CD8-positive, alpha-beta memory T cell (primary cell): ENCODE measurements around the gene DPY19L2. TPM values are rescaled to one million over a fixed set of nuclear protein-coding genes. Genes with fewer than 3 reads are reported as not detected.
"Not testable (repeated sequence)": the region's sequence is repeated elsewhere in the genome, so short reads cannot be mapped to it uniquely, and the experiment has no call there.

ENCODE experiments used
- CTCF ChIA-PET: fragments of 350-600 bp; sonication (Branson Sonifier 250); formaldehyde crosslinking; loops from one replicate; lab custom pipeline; 2021; ENCODE audit warnings: antibody characterized with exemption; lab: Charles Lee
- POLR2A ChIA-PET: fragments of 350-600 bp; sonication (Branson Sonifier 250); formaldehyde crosslinking; loops from one replicate; lab custom pipeline; 2021; ENCODE audit warnings: antibody characterized with exemption; lab: Charles Lee
- DNase-seq, 5 donors: peaks; one replicate each; pipeline versions ENCODE4 v3.0.0 to v3.0.0-alpha.2; 2020 to 2022; ENCODE audit warnings: mixed read lengths in 1 of 5
- H3K27ac ChIP-seq: one replicate; pipeline ENCODE4 v1.7.0; 2013; ENCODE audit warnings: low read depth, mild to moderate bottlenecking, low read length, moderate library complexity
- H3K27me3 ChIP-seq: 2 replicates; pipeline ENCODE4 v1.7.0; 2013; ENCODE audit warnings: low read length, mild to moderate bottlenecking; ENCODE audit not compliant: insufficient read depth, poor library complexity, severe bottlenecking
- H3K36me3 ChIP-seq: 2 replicates; pipeline ENCODE4 v1.7.0; 2013; ENCODE audit warnings: mild to moderate bottlenecking, low read length, moderate library complexity; ENCODE audit not compliant: insufficient read depth
- H3K4me1 ChIP-seq: 2 replicates; pipeline ENCODE4 v1.7.0; 2013; ENCODE audit warnings: mild to moderate bottlenecking, low read length, moderate library complexity; ENCODE audit not compliant: insufficient read depth
- H3K4me3 ChIP-seq: 2 replicates; pipeline ENCODE4 v1.7.0; 2013; ENCODE audit warnings: mild to moderate bottlenecking, low read length
- H3K9me3 ChIP-seq: 2 replicates; pipeline ENCODE4 v1.7.0; 2013; ENCODE audit warnings: mild to moderate bottlenecking, low read length
- H3K27ac Mint-ChIP-seq, 8 donors: one replicate each; pipeline ENCODE4 v1.8.0; 2020 to 2021; ENCODE audit warnings: mixed read lengths in 8 of 8, mild to moderate bottlenecking in 6 of 8, inconsistent platforms in 3 of 8, moderate library complexity in 3 of 8
- H3K27me3 Mint-ChIP-seq, 2 donors: one replicate each; pipeline ENCODE4 v1.8.0; 2020 to 2021; ENCODE audit warnings: mixed read lengths in 2 of 2, mild to moderate bottlenecking in 1 of 2, moderate library complexity in 1 of 2
- H3K36me3 Mint-ChIP-seq, 3 donors: one replicate each; pipeline ENCODE4 v1.8.0; 2020 to 2021; ENCODE audit warnings: mixed read lengths in 3 of 3, inconsistent platforms in 1 of 3, mild to moderate bottlenecking in 1 of 3
- H3K4me1 Mint-ChIP-seq, 3 donors: one replicate each; pipeline ENCODE4 v1.8.0; 2020 to 2021; ENCODE audit warnings: mixed read lengths in 3 of 3, inconsistent platforms in 1 of 3, mild to moderate bottlenecking in 1 of 3
- H3K4me3 Mint-ChIP-seq, 7 donors: one replicate each; pipeline ENCODE4 v1.8.0; 2020 to 2021; ENCODE audit warnings: mixed read lengths in 7 of 7, mild to moderate bottlenecking in 6 of 7, moderate library complexity in 4 of 7, inconsistent platforms in 2 of 7
- H3K9me3 Mint-ChIP-seq, 5 donors: one replicate each; pipeline ENCODE4 v1.8.0; 2020 to 2022; ENCODE audit warnings: mixed read lengths in 5 of 5, mild to moderate bottlenecking in 3 of 5, moderate library complexity in 2 of 5, inconsistent platforms in 1 of 5
- polyA plus RNA-seq: library from polyadenylated mRNA; unstranded; fragments of 300-500 nt; fragmentation: Illumina TruSeq; gene quantifications from one replicate; pipeline ENCODE4 v1.2.3, GENCODE V29; 2021
- total RNA-seq, 2 experiments: library from RNA; stranded (reverse); gene quantifications; one replicate each; pipeline ENCODE4 v1.2.3, GENCODE V29; 2021

Gene DPY19L2
- total and polyA plus RNA-seq, 3 experiments from 2014 or later: 0.86 to 9.5 (median 7.7) TPM

DNA sequence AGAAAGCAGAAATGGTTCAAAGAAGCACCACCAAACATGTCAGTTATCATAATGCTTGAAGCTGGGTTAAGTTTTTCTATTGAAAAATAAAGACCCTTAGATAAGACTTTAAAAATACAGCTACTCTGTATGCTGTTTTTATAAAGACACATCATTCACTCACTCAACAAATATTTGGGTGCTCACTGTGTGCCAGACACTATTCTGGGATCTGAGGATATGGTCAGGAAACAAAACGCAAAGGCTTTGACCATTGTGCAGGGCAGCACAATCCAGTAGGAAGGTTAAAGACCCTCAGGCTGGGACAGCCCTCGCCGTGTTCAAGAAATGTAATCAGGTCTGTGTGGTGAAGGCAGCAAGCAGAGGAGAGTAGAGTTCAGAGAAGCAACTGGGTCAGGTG lies 38.0 kb upstream of the DPY19L2 start:
- H3K4me1 ChIP-seq: no peaks in the 10 kb centered on the region
- Mint-ChIP-seq H3K27ac (no peak overlapping the region), H3K4me1 (no peaks in the 10 kb centered on the region), H3K27me3 (peaks cover 10 to 11% of the 10 kb centered on the region in 2 donors), H3K4me3 (no peak overlapping the region), H3K9me3 (no peaks in the 10 kb centered on the region), H3K36me3 (no peaks in the 10 kb centered on the region)
- H3K9me3 ChIP-seq: no peaks in the 10 kb centered on the region
- H3K36me3 ChIP-seq: no peaks in the 10 kb centered on the region
- no peak overlapping the region for H3K4me3 ChIP-seq
- no peak overlapping the region for H3K27ac ChIP-seq
- ChIA-PET POLR2A (no interaction called here), CTCF (no interaction called here)
- no peak for DNase-seq
- no peaks in the 10 kb centered on the region for H3K27me3 ChIP-seq

DNA sequence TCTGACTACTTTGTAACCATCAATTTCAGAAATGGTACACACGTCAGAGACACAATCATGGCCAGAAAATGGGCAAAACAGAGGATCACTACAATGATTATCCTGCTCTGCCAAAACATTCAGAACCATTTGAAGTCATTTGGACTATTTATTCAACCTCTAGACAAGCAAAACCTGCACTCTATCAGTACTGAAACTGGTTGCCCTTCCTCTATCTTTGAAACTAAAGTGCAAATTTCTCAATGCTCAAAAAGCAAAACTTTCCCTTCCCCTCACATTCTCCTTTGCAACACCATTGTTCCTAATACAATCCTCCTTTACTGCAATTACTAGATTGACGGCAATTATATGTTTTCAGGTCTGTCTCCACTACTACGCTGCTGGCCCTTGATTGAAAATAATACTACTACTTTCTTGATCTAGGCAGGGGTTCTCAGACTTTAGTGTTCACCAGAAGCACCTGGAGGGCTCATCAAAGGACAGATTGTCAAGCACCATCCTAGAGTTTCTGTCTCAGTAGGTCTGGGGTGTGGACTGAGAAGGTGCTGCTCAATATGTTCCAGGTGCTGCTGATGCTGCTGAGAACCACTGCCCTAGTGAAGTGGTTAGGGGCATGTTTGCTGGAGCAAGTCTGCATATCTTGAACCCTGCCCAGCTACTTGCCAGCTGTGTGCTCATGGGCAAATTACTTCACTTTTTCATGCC lies 31.5 kb upstream of the DPY19L2 start:
- H3K9me3 ChIP-seq, POLR2A ChIA-PET, H3K36me3 ChIP-seq, CTCF ChIA-PET, H3K27ac ChIP-seq, H3K4me1 ChIP-seq, H3K36me3 Mint-ChIP-seq, H3K27me3 ChIP-seq, DNase-seq, H3K4me1 Mint-ChIP-seq, H3K4me3 Mint-ChIP-seq, H3K4me3 ChIP-seq, H3K9me3 Mint-ChIP-seq, H3K27ac Mint-ChIP-seq: not testable (repeated sequence)
- peaks cover 7 to 31% of the 10 kb centered on the region in 2 donors for H3K27me3 Mint-ChIP-seq

DNA sequence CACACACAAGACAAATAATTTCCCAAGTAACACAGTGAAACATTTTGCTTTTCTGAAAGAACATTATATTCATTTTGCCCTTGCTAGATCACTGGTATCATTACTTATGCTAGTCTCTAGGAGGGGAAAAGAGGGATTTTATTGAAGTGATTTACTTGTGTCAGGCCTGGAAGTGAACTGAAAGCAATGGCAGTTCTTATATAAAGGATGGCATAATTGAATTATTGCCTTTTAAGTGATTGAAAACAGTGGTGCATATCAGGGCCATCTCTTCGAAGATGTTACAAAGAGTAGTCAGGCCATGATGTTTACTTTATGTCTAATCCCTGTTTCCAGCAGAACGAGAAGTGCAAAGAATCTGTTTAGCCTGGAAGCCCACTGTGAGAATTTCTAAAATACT lies 30.7 kb upstream of the DPY19L2 start:
- H3K4me3 ChIP-seq, CTCF ChIA-PET, POLR2A ChIA-PET, H3K27me3 ChIP-seq, H3K27ac ChIP-seq, H3K9me3 Mint-ChIP-seq, H3K4me1 Mint-ChIP-seq, H3K4me3 Mint-ChIP-seq, H3K4me1 ChIP-seq, H3K9me3 ChIP-seq, H3K27ac Mint-ChIP-seq, H3K36me3 Mint-ChIP-seq, H3K36me3 ChIP-seq, DNase-seq: not testable (repeated sequence)
- H3K27me3 Mint-ChIP-seq: peaks cover 6 to 31% of the 10 kb centered on the region in 2 donors

- H3K27ac ChIP-seq, H3K4me3 ChIP-seq, H3K4me3 Mint-ChIP-seq, DNase-seq, H3K4me1 Mint-ChIP-seq, H3K36me3 Mint-ChIP-seq, H3K4me1 ChIP-seq, CTCF ChIA-PET, POLR2A ChIA-PET, H3K27ac Mint-ChIP-seq, H3K36me3 ChIP-seq, H3K9me3 Mint-ChIP-seq, H3K27me3 ChIP-seq, H3K9me3 ChIP-seq, H3K27me3 Mint-ChIP-seq: not testable (repeated sequence)
Observed at GRCh38 chr12:63690837-63691236, 22.5 kb upstream of the DPY19L2 start.

DNA sequence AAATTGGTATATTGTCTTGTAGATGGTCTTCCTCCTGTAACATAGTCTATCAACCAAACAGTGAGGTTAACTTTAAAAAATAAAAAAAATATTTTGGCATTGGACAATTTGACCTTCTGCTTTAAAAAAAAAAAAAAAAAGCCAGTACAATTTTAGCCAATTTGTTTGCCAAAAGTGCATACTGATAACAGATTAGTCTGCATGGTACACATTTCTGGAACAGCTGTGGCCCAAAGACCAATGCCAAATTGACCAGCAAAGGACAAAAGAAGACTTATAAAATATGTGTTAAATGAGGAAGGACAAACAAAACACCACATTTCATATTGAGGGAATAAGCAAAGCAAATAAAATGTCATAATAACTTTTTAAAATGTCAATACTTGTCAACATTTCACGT lies 20.8 kb upstream of the DPY19L2 start:
- H3K9me3 ChIP-seq, H3K36me3 Mint-ChIP-seq, POLR2A ChIA-PET, H3K27me3 Mint-ChIP-seq, H3K4me3 Mint-ChIP-seq, CTCF ChIA-PET, H3K27ac ChIP-seq, H3K36me3 ChIP-seq, H3K27ac Mint-ChIP-seq, H3K27me3 ChIP-seq, H3K9me3 Mint-ChIP-seq, H3K4me1 Mint-ChIP-seq, H3K4me1 ChIP-seq, DNase-seq, H3K4me3 ChIP-seq: not testable (repeated sequence)

GRCh38 chr12:63686623-63687022 lies 18.3 kb upstream of the DPY19L2 start:
- H3K4me3 ChIP-seq, H3K36me3 Mint-ChIP-seq, DNase-seq, H3K27me3 Mint-ChIP-seq, H3K9me3 Mint-ChIP-seq, H3K4me3 Mint-ChIP-seq, H3K9me3 ChIP-seq, H3K27ac Mint-ChIP-seq, H3K27ac ChIP-seq, H3K4me1 Mint-ChIP-seq, POLR2A ChIA-PET, H3K27me3 ChIP-seq, CTCF ChIA-PET, H3K36me3 ChIP-seq, H3K4me1 ChIP-seq: not testable (repeated sequence)

GRCh38 chr12:63685789-63686188 lies 17.5 kb upstream of the DPY19L2 start:
- H3K27me3 ChIP-seq, H3K27me3 Mint-ChIP-seq, H3K4me3 ChIP-seq, H3K36me3 Mint-ChIP-seq, H3K4me1 Mint-ChIP-seq, CTCF ChIA-PET, H3K36me3 ChIP-seq, H3K9me3 Mint-ChIP-seq, DNase-seq, POLR2A ChIA-PET, H3K4me1 ChIP-seq, H3K4me3 Mint-ChIP-seq, H3K27ac ChIP-seq, H3K27ac Mint-ChIP-seq, H3K9me3 ChIP-seq: not testable (repeated sequence)

- H3K36me3 ChIP-seq, DNase-seq, H3K4me1 ChIP-seq, H3K27ac Mint-ChIP-seq, CTCF ChIA-PET, H3K27me3 ChIP-seq, H3K4me1 Mint-ChIP-seq, H3K27ac ChIP-seq, H3K36me3 Mint-ChIP-seq, POLR2A ChIA-PET, H3K9me3 Mint-ChIP-seq, H3K9me3 ChIP-seq, H3K4me3 ChIP-seq, H3K4me3 Mint-ChIP-seq: not testable (repeated sequence)
- peaks cover 6 to 15% of the 10 kb centered on the region in 2 donors for H3K27me3 Mint-ChIP-seq
Observed at GRCh38 chr12:63682617-63683016, 14.3 kb upstream of the DPY19L2 start.

- H3K9me3 ChIP-seq, H3K27ac Mint-ChIP-seq, H3K9me3 Mint-ChIP-seq, DNase-seq, H3K4me1 ChIP-seq, H3K27me3 ChIP-seq, H3K36me3 ChIP-seq, H3K4me3 Mint-ChIP-seq, H3K36me3 Mint-ChIP-seq, CTCF ChIA-PET, H3K27ac ChIP-seq, POLR2A ChIA-PET, H3K4me3 ChIP-seq, H3K4me1 Mint-ChIP-seq: not testable (repeated sequence)
- H3K27me3 Mint-ChIP-seq: peaks cover 6 to 15% of the 10 kb centered on the region in 2 donors
Observed at GRCh38 chr12:63680758-63681157, 12.5 kb upstream of the DPY19L2 start.
